Measurements from ENCODE around the gene TIGD3.

Gene TIGD3

DNA sequence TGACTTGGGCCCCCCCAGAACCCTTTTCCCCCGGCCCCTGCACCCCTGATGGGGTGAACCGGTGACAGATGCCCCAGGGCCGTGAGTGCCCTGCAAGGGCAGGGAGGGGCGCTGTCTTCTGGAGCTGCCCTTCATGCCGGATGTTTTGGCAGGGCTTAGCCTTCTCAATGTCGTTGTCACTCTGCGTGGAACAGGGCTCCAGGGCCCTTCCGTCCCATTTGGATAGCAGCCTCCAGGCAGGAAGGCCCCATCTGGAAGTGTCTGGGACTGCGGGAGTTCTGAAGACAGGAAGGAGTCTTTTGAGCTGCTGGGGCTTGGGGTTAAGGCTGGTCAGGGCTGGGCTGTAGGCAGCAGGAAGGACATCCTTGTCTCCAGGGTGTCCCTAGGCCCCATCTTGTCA lies 36.4 kb downstream of the TIGD3 start:
- no peak for DNase-seq

DNA sequence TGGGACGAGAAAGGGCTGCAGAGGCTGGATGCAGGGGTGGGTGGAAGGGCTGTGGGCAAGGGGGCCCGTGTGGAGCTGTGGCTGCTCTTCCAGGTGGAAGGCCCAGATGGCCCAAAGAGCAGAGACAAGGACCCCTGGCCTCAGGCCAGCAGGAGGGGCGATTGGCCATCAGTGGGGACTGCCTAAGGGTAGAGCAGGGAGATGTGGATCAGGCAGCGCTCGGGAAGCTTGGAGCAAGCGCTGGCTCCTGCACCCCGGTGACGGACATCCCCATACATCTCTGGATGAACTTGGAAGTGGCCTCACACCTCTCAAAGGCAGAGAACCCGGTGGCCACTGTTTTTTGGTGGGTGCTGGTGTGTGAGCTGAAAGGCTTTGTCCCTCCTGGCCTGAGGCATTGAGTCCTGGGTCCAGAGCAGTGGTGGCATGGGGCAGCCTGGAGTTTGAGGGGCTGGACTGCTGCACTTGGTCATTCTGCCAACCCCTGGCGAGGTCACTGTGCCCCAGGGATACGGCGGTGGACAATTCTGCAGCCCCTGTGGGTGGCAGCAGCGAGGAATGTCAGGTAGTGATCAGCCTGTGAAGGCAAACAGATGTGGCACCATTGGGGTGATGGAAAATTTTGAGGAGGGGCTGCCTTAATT lies 37.8 kb downstream of the TIGD3 start:
- no peak for DNase-seq

DNA sequence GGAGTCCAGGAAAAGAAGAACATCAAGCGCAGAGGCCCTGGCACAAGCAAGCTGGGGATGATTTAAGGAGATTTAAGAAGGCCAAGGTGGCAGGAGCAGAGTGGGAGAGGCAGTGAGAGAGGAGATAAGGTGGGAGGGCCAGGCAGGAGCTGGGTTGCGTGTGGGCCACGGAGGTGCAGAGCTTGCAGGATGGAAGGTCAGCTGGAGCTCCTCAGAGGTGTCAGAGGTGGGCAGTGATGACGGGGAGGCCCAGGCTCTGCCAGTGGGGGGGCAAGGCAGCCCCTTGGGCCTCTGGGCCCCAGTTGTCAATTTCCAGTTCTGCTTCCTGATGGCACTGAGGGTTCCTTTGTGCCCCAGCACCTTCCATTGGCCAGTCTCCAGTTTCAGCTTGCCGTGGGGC lies 38.3 kb downstream of the TIGD3 start:
- no peak for DNase-seq

DNA sequence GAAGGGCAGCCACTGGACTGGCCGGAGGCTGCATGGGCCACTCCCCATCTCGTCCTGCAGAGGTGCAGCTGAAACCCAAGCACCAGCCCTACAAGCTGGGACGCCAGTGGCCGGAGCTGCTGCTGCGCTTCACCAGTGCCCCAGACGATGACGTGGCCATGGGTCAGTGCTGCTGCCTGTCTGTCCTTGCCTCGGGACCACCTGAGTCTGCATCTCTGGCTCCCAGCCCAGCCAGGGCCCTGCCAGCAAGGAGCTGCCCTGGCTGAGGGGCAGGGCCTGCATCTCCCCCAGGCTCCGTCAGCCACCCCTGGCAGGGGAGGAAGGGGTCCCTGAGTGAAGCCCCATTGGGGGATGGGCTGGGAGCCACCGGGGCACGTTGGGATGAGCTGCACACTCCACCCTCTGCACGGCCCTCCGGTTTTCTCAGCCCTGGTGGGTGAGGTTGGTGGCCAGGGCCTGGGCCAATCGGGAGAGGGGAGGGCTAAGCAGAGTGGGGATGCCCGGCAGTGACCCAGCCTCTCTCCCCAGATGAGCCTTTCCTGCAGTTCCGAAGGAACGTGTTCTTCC lies 39.0 kb downstream of the TIGD3 start:
- no peak for DNase-seq

DNA sequence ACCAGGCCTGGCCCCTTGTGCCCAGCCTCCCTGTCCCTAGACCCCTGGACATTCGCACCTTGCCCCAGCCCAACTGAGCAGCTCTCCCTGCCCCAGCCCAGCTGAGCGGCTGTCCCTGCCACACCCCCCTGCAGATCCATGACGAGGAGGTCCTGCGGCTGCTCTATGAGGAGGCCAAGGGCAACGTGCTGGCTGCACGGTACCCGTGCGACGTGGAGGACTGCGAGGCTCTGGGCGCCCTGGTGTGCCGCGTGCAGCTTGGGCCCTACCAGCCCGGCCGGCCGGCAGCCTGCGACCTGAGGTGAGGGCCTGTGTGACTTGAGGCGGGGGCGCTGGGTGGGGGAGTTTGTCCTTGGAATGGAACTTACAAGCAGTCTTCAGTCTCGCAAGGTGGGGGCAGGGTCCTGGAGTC lies 39.6 kb downstream of the TIGD3 start:
- no peak for DNase-seq

DNA sequence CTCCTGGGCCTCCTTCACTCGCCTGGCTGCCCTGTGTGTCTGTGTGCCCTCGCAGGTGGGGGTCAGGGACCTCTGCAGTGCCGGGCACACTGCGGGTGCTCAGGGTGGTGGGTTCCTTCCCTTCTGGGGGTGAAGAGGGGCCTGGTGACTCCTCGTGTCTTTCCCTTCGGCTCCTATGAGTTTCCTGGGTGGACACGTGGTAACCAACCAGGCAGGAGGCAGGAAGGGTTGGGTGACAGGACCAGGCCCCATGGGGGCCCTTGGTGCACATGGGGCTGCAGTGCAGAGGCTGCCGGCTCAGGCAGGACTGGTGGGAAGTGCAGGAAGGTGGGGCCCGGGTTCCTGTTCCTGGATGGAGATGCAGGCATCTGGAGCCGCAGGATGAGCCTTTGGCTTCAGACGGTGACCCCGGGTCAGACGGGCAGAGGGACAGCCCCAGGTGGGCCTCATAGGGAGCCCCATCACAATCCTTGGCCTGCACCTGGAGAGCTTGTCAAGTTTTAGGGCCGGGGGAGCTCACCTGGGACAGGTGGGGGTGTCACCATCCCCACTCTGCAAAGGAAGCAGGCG lies 41.5 kb downstream of the TIGD3 start:
- DNase-seq, result no peak

DNA sequence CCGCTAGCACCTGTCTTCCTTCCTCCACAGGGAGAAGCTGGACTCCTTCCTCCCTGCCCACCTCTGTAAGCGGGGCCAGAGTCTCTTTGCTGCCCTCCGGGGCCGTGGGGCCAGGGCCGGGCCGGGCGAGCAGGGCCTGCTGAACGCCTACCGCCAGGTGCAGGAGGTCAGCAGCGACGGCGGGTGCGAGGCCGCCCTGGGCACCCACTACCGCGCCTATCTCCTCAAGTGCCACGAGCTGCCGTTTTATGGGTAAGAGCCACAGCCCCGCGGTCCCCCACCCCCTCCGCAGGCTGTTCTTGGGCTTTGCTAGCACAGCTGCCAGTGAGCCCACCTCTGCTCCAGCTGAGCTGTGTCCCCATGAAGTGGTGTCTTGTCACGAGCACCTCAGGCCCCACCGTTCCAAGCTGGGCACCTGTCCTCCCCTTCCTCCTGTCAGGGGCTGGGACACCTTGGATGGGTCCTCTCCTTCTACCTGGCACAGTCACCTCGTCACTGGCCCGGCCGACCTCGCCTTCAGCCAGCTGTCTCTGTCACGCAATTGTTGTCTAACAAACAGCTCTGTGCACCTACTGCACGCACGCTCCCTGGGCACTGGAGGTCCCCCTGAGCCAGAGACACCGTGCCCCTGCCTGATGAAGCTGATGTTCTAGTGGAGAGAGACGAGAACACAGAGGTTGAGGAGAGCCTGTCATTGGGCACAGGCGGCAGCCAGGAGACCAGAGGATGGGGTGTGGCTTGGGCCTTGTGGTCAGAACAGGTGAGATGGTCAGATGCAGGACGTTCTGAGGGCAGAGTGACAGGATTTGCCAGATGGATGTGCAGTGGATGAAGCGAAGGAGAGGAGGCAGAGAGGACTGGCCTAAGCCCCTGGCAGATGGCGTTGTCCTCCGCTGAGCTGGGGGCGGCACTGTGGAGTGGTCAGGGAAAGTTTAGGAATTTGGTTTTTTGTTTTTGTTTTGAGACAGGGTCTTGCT lies 42.5 kb downstream of the TIGD3 start:
- no peak for DNase-seq

DNA sequence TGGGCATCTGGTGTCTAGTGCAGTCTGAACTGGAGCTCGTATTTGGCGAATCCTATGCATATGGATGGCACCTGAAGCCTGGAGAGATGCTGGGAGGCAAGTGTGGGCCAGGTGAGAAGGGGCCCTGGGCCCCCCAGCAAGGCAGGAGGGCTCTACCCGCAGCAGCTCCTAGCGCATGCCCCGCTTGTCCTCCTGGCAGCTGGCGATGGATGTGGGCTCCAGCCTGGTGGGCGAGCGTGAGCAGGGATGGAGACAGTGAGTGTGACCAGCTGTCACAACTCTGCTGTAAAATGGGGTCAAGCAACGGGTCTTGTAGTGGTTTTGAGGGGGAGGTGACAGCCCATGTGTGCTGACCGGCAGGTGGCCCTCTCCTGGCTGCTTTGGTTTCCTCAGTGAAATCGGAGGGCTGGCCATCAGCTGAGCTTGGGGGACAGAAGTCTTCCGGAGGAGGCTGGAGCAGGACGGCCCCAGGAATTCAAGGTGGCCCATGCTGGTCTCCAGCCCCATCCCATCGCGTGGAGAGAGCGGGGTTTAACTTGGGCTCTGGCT lies 43.9 kb downstream of the TIGD3 start:
- no peak for DNase-seq

DNA sequence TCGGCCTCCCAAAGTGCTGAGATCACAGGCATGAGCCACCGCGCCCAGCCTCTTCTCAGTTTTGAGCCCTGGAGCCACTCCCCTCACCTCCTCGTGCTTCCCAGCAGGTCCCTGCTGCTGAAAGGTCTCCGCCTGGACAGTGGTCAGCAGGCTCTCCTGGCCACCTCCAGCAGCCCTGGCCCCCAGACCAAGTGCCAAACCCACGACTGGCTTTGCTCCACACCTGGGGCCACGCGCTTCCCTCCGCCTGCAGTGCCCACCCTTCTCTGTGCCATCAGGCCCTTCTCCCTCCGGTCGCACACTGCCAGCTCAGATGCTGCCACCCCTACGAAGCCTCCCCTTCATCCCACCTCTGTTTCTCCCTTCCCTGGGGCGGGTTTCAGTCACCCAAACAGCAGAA lies 44.7 kb downstream of the TIGD3 start:
- no peak for DNase-seq

DNA sequence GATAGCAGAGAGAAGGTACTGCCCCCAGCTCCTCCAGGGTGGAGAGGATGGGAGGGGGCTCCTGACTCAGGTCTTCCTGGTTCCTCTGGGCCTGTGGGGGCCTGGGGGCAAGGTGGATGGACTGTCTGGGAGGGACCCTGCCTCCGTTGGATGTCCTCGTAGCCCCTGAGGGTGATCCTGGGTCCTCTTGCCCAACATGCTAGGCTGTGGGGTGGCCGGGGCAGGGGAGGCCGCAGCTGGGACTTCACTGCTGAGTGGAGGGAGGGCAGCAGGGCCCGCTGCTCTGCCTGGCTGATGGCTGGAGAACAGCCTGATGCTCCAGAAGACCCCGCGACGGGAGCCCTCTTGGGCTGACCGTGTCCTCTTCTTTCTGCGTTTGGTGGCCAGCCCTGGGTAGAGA lies 45.3 kb downstream of the TIGD3 start:
- DNase-seq, result no peak

DNA sequence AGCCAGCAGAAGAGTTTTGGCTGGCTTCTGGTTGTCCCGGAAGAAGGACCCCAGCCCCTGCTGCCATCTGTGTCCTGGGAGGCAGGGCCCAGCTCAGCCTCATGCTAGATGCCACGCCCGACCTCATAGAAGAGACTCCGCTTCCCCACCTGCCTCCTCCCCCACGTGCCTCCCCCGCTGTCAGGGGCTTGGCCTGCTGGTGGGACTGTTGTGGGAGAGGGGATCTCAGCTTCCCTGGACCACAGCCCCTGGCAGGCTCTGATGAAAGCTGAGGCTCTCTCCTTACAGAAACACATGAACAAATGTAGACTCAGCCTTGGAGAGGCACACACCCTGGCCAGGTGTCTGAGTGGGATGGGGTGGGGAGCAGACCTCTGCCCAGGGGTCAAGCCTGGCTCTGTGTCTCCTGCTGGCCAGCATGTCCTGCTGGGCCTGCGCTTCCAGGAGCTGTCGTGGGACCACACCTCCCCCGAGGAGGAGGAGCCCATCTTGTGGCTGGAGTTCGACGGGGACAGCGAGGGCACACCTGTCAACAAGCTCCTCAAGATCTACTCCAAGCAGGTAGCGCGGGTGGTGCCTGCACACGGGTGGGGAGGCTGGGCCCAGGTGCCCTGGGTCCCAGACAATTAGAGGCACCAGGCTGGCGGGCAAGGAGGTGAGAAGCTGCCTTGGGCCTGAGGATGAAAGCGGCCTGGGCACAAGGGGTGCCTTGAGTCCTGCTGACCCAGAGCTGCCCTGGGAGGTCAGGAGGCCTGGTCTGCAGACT lies 45.9 kb downstream of the TIGD3 start:
- no peak for DNase-seq

DNA sequence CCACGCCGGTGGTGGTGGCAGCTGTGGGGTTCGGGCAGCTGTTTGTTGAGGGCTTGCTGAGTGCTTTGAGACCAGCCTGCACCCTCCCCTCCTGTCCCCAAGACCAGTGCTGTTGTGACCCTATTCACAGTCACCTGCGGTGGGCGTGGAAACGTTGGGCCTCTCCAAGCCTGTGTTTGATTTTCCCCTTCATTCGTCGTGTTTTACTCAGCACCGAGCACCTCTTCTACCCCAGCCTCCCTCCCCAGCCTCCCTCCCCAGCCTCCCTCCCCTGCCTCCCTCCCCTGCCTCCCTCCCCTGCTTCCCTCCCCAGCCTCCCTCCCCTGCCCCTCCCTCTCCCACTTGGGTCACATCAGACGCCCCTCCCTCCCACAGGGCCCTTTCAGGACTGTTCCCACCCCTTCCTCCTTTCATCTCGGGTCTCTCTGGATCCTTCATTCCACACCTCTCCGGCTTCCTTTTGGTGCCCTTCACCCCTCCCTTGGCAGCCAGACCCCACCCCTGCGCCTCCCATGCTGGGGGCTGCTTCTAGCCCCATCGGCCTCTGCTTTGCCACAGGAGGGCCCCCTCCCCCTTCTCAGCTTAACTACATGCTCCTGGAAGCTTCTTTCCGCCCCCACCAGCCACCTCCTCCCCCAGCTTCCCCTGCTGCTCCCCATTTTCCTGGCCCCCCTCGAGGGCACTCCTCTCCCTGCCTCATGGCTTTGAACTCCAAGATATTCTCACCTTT lies 46.7 kb downstream of the TIGD3 start:
- no peak for DNase-seq

DNA sequence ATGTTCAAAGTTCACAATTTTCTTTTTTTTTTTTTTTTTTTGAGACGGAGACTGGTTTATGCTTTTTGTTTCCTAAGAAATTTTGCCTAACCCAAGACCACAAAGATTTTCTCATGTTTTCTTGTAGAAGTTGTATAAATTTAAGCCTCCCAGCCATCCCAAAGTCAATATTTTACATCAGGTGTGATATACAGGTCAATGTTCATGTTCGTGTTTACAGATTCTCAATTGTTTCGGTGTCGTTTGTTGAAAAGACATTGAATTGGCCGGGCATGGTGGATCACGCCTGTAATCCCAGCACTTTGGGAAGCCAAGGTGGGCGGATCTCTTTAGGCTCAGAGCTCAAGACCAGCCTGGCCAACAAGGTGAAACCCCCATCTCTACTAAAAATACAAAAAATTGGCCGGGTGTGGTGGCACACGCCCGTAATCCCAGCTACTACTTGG lies 47.3 kb downstream of the TIGD3 start:
- no peak for DNase-seq

DNA sequence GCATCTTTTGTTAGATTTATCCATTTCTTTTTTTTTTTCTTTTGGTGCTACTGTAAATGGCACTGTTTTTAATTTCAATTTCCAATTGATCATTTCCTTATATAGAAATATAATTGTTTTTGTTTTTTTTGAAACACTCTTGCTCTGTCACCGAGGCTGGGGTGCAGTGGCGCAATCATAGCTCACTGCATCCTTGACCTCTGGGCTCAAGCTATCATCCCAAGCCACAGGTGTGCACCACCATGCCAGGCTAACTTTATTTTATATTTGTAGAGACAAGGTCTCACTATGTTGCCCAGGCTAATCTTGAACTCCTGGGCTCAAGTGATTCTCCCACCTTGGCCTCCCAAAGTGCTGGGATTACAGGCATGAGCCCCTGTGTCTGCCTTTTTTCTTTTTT lies 48.2 kb downstream of the TIGD3 start:
- no peak for DNase-seq

DNA sequence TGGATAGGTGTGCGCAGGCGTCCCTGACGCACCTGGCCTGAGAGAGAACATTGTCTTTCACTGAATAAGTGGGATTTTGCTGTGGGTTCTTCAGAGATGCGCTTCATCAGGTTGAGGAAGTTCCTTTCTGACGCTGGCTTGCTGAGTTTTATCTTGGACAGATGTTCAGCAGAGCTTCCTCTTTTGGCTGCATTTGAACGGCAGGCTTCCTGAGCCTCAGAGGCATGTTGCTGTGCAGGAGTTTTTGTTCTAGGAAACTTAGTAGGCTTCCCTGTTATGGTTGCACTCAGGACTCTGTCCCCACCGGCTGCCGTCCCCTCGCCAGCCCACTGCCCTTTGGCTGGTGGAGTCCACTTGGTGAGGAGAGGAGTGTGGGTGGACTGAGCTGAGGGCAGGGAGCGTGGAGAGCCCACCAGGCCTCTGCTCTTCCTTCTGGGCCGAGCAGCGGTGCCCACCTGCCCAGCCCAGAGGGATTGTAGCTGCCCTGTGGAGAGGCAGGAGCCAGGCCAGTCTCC lies 49.1 kb downstream of the TIGD3 start:
- no peak for DNase-seq

DNA sequence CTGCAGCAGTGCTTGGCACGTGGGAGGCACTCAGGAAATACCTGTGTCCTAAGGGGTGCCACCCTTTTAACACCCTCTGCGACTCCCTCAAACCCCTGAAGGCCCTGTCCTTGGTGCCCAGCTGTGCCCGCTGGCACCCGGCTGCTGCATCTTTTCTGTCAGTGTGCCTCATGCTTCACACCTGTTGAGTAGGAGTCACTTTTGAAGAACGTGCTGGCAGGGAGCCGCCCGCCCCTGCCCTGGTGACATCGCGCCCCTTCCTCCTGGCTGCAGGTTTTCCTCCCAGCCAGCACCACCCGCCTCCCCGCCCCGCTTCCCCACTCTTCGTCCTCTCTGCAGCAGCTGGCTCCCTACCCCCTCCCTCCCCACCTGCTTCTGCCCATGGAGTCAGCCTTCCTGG lies 49.7 kb downstream of the TIGD3 start:
- DNase-seq, result no peak

DNA sequence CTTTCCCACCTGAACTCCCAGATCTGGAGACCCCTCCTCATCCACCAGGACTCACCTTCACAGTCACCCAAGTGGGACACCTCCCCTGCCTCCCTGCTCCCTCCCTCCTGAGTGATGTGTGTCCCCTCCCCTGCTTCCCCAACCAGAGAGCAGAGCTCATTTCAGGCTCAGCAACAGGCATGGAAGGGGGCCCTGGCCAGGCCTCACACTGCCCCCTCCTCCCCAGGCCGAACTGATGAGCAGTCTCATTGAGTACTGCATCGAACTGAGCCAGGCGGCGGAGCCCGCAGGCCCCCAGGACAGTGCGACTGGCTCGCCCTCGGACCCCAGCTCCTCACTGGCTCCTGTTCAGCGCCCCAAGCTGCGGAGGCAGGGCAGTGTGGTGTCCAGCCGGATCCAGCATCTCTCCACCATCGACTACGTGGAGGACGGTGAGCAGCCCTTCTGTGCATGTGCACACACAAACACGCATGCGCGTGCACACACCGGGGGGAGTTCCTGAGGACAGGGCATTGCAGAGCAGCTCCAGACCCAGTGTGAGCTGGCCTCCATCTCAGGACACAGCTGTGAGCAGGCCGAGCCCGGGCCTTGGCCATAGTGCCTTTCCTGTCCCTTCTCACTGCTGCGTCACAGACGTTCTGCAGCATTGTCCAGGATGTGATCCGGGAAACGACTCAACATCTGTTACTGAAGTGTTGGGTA lies 50.2 kb downstream of the TIGD3 start:
- no peak for DNase-seq
